ENCODE results near the gene C20orf204.

Gene C20orf204

DNA sequence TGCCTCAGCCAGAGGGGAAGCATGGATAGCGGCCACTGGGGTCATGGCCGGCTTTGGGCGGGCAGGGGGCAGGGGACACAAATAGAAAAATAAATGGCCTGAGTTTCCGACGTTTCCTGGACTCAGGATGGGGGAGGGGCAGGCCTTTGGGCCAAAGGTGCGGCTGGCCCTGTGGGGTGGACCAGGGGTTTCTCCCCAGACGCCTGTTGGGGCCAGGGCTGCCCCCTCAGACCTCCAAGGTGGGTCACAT lies 20.6 kb downstream of the C20orf204 start:
- DNase-seq (ENCODE audit: low read depth in 3 of 3): no peak

DNA sequence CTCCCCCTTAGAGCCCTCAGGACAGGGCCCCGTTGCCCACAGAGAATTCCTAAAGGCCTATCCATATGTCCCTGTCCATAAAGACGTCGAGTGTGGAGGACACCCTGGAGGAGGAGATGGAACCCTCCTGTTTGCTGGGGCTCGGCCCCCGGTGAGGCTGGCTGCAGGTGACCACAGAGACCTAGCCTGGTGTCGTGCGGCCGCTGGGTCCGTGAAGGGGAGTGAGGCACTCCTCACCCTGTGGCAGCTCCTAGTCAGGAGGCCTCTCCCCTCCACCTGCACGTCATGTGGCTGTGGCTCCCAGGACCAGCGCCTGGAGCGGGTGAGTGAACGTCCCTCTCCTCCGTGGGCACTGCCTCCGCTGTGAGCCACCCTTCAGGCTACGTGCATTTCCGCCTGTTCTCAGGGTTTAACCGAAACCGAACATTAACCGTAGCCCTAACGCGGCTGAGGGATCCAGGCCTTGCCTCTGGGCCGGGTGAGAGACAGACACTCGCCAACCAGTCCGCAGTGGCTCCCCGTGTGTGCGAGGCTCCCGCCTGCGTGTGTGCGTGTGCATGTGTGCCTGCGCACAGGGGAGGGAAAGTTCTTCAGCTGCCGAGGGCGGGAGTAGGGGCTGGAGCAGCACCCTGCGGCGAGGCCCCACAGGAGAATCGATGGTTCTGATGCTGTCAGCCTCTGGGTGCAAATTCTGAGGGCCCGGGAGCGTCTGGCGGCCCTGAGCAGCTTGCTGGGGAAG lies 21.1 kb downstream of the C20orf204 start:
- no peak for DNase-seq (ENCODE audit: low read depth in 3 of 3)

DNA sequence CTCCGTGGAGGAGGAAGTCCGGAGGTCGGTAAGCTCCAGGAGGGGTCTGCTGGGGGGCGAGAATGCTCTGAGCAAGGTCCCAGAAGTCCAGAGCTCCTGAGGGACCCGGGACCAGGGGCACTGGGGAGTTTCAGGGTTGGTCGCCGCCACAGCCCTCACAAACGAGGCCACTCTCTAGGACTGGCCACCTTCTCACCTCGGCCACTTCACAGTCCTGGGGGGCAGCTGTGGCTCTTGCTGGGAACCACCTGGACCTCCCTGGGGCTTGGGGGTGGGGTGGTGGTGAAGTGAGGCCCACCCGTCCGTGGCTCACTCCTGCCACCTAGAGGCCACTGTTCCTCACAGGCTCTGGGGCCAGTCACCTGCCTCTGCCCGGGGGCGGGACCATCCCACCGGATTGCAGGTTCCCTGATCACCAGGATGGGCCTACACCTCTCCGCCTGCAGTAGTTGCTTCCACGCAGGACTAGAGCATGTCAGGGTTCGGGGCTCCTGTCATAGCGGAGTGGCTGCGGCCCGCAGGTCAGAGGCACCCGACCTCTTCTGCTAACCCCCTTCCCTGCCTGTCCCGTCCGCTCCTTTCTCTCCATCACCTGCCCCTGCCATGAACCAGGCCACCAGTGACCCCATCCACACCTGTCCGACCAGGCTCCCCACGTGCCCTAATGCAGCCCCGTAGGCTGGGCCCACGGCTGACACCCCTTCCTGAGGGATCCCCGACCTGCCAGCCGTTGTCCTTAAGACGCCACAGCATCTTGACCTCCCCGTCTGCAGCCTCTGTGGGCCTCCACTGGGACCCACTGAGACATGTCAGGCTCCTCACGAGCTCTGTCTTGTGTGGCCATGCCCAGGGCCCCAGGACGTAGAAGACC lies 21.9 kb downstream of the C20orf204 start:
- DNase-seq (ENCODE audit: low read depth in 3 of 3): peak; percentile 64 to 83 (median 74)

- no peak for DNase-seq (ENCODE audit: low read depth in 3 of 3)
These were observed 22.6 kb downstream of the C20orf204 start for GRCh38 chr20:64058536-64058935.

DNA sequence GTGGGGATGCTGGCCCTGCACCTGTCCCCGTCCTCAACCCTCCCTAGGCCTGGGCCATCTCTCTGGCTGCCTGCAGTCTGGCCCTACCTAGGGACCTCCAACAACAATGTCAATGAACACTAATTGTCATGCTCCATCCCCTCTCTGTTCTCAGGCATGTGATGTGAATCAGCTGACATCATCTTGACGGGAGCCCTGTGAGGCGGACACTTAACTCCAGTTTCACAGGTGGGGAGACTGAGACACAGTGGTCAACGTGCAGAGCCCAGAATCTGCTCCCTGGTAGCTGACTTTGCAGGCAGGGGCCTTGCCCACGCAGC lies 26.3 kb downstream of the C20orf204 start:
- no peak for DNase-seq (ENCODE audit: low read depth in 3 of 3)

GRCh38 chr20:64062596-64063388 lies 26.8 kb downstream of the C20orf204 start, which contains the start of gene TCEA2:
TCEA2 (plus strand) TSS chr20:64063198; CDS start chr20:64063313, 115 bp downstream.
- peak; percentile 91 to 96 (median 93) for DNase-seq (ENCODE audit: low read depth in 3 of 3)

DNA sequence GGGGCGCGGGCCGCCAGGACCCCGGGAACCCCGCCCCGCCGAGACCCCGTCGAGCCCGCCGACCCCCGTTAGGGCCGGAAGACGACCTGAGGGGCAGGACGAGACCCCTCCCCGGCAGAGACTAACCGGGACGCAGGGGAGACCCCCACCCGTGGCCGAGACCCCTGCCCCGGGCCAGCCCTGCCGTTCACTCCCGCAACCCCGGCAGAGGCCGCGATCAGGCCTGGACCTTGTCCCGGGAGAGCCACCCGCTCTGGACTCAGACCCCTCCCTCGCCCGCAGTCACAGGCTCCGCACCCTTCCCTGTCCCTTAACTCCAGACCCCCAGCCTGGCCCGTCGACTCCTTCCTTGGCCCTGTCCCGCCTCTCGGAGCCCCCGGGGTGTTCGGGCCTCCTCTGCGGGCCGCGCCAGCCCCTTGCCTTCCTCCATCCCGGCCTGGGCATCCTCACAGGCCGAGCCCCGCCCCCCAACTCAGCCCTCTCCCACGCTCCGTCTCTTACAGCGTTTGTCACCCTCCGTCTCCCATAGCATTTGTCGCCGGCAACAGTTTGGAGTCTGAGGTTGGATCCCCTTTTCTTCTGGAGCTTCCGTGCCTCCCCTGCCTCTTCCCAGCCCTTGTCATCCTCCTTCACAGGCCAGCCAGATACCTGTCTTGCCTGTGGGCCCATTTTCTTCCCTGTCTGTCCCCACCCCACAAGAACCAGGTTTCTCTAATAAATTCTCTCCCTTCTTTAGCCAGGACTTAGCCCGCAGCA lies 27.6 kb downstream of the C20orf204 start:
- peak in 1 of 3 experiments; percentile 47 for DNase-seq (ENCODE audit: low read depth in 3 of 3)

DNA sequence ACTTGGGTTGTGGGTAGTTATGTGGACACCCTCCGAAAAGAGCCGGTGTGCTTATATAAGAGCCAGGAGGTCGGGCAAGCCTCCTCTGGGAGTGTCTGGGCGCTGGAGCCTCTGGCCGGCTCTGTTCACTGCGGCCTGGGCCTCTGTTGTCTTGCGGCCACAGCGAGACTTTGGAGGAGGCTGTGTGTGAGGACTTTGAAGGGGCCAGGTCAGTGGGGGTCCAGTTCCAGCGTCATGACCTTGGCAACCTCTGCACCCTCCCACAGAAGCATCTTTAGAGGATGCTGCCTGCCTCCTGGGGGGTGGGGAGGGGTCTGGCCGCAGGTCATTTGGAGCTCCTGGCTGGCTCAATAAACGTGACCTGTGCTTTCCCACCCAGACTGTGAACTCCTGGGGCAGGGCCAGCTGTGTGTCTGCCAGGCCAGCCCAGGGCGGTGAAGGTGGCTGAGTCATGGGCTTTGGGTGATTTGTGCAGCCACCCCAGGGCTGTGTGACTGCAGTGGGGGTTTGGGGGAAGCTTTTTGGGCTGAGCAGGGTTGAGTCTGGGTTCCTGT lies 28.2 kb downstream of the C20orf204 start:
- DNase-seq (ENCODE audit: low read depth in 3 of 3): no peak

DNA sequence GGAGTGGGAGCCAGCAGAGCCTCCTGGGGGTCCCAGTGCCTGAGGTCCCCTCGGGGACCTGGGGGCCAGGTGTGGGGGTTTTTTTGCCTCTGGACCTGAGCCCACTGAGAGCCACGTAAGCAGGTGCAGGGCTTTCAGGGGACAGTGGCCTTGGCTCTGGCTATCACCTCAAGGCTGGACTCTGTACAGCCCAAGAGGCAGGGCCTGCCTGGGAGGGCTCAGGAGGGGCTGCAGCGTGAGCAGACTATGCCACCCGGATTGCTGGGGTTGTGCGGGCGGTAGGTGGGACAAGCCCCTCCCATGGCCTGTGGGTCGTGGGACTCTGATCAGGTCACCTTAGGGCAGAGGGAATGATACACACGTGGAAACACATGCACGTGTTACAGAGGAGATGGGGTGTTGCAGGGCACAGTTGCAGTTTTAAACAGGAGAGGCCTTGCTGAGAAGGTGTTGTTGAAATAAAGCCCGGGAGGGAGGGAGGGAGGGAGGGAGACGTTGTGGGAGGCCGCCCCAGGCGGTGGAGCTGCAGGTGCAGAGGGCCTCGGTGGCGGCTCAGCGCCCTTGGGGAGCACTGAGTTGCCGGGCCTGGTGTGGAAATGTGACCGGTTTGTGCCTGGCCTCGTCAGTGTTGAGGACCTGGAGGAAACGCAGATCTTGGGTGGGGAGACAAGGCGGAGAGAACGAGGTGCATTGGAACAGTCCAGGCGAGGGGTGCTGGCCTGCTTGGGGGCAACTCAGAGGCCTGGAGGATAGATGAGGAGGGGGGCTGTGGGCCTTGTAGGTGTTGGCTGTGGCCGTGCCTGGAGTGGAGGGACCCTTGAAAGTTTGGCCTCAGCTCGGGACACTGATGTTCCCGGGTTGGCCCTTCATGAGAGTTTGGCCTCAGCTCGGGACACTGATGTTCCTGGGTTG lies 29.3 kb downstream of the C20orf204 start:
- DNase-seq (ENCODE audit: low read depth in 3 of 3): no peak

GRCh38 chr20:64065974-64066343 lies 30.0 kb downstream of the C20orf204 start:
- DNase-seq (ENCODE audit: low read depth in 3 of 3): peak in 1 of 3 experiments; percentile 67

GRCh38 chr20:64067005-64067632 lies 31.1 kb downstream of the C20orf204 start:
- no peak for DNase-seq (ENCODE audit: low read depth in 3 of 3)

- DNase-seq (ENCODE audit: low read depth in 3 of 3): no peak
These were observed 31.8 kb downstream of the C20orf204 start for GRCh38 chr20:64067733-64068307.

GRCh38 chr20:64068386-64069208 lies 32.6 kb downstream of the C20orf204 start:
- no peak for DNase-seq (ENCODE audit: low read depth in 3 of 3)

GRCh38 chr20:64069209-64069613 lies 33.2 kb downstream of the C20orf204 start:
- DNase-seq (ENCODE audit: low read depth in 3 of 3): no peak

- DNase-seq (ENCODE audit: low read depth in 3 of 3): no peak
These were observed 33.7 kb downstream of the C20orf204 start for GRCh38 chr20:64069614-64070243.

GRCh38 chr20:64070244-64070993 lies 34.4 kb downstream of the C20orf204 start:
- DNase-seq (ENCODE audit: low read depth in 3 of 3): no peak
